NCI-H2227 treated with DMSO at 0.1 percent for 48 hours (cell line): ENCODE results near the gene RORB.
A peak's percentile ranks its signal among the peaks of the same experiment; 100 is the strongest.

ENCODE experiments used
- DNase-seq: peaks from one replicate; lab custom pipeline; 2025; lab: John Stamatoyannopoulos, UW

Gene RORB

DNA sequence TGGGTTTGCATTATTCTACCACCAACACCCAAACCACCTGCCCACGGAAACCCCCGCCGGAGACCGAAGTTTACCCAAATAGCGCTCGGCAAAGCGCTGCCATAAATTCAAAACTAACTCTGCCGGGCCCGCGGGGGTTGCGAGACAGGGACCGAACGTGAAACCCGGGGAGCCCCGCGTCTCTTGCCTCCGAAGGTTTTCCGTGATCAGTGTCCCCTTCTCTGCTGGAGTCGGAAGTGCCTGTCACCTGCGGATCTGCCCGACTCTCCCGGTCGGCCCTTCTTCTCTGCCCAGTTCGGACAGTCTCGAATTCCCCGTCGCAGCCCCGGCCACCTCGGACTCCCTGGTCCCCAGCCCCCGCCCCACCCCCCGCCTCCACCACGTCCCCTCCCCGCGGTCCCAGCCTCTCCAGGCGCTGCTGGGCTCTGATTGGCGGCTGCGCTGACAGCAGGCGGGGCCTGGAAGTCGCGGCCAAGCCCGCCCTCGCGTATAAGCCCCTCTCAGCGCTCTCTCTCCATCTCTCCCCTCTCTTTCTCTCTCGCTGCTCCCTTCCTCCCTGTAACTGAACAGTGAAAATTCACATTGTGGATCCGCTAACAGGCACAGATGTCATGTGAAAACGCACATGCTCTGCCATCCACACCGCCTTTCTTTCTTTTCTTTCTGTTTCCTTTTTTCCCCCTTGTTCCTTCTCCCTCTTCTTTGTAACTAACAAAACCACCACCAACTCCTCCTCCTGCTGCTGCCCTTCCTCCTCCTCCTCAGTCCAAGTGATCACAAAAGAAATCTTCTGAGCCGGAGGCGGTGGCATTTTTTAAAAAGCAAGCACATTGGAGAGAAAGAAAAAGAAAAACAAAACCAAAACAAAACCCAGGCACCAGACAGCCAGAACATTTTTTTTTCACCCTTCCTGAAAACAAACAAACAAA is at the start of gene RORB:
RORB (plus strand) TSS at position 517 of the 929 bp plus-strand sequence. CDS start 642 bp downstream, outside the sequence.
- peak; percentile 0 for DNase-seq

DNA sequence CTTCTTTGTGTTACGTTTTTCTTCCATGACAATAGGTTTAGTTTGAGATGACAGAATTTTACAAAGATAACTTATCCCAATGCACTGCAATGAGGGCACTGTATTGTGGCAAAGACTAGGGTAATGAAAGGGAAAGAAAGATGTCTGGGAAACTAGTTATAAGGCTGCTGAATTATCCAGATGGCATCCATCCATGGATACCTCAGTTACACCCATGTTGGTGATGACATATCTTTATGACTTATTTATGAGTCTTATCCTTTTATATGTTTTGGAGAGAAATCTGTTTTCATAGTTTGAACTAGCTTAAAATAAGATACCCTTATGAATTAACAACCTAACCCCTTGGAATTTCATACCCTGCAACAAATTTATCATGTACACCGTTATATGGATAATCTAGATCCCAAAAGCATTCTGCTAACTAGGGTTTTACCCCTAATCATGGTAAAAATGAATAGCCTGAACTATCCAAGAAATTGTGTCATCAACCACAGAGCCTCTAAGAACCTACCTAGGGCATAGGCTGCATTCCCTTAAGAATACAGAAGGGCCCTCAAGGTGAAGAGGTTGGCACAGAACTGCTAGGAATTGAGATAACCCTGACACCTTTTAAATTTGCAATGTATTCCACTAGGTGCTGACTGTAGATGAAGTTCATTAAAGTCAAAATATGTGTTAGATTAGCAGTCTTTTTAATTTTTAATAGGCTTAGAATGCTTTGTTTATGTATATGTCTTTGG is 49.5 kb upstream of the RORB start:
- DNase-seq = no peak

GRCh38 chr9:74449060-74449459 is 48.1 kb upstream of the RORB start:
- DNase-seq = no peak

DNA sequence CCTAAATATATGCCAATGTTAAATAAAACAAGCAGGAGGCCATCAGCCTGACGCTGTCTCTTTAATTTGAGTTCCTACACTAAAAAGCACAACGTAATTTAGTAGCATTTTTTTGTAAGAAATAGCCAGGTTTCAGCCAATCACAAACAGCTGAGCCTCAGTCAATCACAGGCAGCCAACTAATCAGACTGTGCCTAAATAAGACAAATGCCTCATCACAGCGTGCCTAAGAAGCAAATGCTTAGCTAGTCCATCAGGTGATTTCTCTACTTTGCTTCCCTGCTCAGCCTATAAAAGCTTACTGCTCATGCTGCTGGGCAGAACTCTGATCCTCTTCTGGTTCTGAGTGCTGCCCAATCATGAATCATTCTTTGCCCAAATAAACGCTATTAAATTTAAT is 38.3 kb upstream of the RORB start:
- no peak for DNase-seq

GRCh38 chr9:74463825-74464224 is 33.3 kb upstream of the RORB start:
- no peak for DNase-seq

DNA sequence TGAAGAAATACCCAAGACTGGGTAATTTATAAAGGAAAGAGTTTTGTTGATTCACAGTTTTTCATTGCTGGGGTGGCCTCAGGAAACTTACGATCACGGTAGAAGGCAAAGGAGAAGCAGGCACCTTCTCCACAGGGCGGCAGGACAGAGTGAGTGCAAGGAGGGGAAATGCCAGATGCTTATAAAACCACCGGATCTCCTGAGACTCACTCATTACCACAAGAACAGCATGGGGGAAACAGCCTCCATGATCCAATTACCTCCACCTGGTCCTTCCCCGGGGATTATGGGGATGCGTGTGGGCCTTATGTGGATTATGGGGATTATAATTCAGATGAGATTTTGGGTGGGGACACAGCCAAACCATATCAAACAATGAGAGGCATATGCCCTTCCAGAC is 18.5 kb upstream of the RORB start:
- DNase-seq = no peak

- DNase-seq = no peak
Measured at GRCh38 chr9:74479711-74480110, 17.4 kb upstream of the RORB start.

DNA sequence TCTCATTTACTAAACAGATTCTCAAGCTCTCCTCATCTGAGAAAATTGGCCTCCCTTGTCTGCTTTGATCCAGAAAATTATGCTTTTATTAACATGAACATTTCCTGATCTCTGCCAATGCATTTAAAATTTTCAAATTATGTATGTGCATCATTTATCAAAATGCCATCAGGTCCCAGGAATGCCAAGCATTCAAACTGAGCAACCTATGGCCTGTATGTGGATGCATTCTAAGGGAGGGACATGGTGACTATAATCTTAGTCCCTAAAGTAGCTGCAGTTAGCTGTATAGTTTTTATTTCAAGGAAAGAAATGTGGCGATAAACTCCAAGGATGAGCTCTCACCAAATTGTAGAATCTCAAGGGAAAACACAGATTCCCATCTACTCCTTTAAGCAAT is 9.7 kb upstream of the RORB start:
- DNase-seq = no peak

DNA sequence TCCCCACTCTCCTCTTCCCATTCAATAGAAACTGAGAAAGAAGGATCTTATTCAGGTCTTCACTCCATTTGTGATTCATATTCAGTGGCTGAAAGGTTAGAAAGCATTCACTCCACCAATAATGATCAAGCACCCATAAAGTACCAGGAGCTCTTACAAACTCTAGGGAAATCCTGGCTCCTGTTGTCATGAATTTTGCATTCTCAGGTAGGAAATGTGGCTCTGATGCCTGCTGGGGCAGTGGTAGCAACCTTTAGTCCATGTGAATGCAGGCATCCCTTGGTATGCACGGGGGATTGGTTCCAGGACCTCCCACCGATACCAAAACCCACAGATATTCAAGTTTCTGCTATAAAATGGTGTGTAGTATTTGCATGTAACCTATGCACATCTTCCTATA is 3.6 kb upstream of the RORB start:
- DNase-seq = no peak

GRCh38 chr9:74494490-74494889 is 2.6 kb upstream of the RORB start:
- DNase-seq = no peak

- no peak for DNase-seq
Measured at GRCh38 chr9:74496406-74496805, 729 bp upstream of the RORB start.

GRCh38 chr9:74497748-74498620 is 849 bp downstream of the RORB start:
- no peak for DNase-seq

DNA sequence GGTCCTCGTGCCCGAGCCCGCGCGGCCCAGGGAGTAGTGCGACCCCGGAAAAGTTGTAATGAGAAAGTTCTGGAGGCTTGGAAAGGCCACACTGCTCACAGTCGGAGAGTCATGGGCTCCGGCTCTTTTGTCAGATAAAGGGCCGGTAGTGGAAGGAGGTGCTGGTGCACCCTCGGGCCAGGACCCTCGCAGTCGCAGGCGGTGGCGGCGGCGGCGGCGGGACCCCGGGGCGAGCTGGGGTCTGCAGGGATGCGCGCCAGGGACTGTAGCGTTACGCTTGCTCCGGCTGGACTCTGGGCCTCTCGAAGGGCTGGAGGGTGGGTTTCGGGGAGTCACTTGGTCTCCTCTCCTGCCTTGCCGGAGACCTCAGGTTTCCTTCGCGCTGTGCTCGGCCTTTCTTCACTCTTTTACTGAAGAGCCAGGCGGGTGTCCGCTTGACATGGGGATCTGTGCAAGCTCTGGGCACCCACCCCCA is 1.5 kb downstream of the RORB start:
- DNase-seq = no peak

- DNase-seq = no peak
Measured at GRCh38 chr9:74499111-74499601, 2.0 kb downstream of the RORB start.

DNA sequence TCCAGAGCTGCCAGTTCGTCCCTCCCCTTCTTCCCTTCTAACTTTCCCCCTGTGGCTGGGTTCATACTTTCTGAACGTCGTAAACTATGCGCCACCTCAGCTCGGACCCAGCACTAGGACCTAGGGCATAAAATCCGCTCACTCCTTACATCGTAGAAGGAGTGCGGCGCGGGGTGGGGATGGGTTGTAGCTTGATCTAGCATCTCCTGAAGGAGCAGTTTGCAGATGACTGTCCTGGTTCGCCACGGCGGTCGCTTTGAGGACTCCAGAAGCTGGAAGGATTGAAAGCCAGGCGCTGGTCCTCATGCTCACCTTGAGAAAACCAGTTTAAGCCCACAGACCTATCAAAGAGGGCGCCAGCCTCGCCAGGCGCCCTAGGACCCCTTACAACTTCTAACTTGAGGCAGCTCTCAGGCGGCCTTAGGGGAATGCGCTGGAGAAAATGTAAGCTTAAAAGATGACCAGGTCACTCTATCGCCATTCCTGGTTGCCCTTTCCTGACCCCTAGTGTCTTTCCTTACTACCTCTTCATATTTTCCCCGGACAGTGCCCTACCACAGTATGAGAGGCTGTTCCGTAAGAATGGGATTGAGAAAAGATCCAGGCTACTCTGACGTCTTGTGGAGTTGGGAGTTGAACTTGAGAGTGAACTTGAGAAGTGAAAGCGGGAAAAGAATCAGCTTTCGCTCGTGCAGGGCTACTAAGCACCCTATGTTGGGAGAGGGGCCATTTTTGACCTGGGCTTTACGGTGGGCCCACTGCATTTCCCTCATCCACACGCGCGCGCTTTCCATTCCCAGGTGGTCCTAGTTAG is 2.8 kb downstream of the RORB start:
- DNase-seq = no peak

DNA sequence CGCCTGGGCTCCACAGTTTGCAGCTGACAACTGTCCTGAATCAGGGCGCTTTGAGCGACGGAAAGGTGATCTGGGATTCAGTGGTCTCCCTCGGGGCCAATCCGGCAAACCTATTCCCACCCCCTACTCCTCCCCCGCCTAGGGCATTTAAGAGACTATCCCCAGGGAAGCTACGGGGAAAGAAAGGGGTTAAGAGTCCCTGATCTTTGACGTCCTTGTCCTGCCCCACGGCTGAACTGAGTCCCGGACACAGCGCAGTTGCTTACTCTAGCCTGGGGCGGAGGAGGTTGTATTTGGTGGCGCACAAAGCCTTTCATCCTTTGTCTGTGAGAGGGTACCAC is 3.4 kb downstream of the RORB start:
- no peak for DNase-seq

- DNase-seq = no peak
Measured at GRCh38 chr9:74501570-74501969, 4.4 kb downstream of the RORB start.

DNA sequence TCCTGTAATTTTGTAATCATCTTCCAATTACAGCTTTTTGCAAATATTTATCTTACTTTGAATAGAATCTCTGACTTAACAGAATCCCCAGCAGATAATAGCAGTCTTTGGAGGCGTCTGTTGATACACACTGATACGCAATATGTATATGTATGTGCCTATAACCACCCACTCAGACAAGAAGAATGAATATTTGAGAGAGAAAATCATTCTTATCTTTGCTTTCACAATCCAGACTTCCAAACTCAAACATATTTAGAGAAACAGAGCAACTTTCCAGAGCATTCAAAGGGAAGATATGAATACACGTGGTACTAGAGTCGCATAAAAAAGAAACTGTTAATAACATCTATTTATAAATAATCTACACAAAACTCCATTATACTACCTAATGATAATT is 6.1 kb downstream of the RORB start:
- DNase-seq = no peak

GRCh38 chr9:74503666-74504065 is 6.5 kb downstream of the RORB start:
- no peak for DNase-seq

GRCh38 chr9:74511333-74511732 is 14.2 kb downstream of the RORB start:
- no peak for DNase-seq

DNA sequence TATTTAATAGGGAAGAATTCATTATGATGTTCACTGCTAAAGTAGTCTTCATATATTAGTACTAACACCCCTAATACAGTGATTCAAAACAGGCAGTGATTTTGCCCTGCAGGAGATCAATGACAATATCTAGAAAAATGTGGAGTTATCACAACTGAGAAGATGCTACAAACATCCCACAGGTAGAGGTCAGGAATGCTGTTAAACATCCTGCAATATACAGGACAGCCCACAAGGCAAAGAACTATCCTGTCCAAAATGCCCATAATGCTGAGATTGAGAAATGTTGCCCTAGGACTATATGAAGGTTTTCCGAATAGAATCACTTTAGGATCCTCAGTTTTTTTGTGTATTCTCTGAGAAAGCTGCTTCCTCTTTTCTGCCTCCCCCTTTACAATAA is 15.3 kb downstream of the RORB start:
- DNase-seq = no peak
